DOHH2 (cell line): ENCODE data around the gene ZNF746.
"Not testable (repeated sequence)": the region's sequence is repeated elsewhere in the genome, so short reads cannot be mapped to it uniquely, and the experiment has no call there.

ENCODE experiments used
- H3F3A ChIP-seq: fragments of 200-600 bp; sonication (generic), shearing (Covaris generic); 2 replicates; pipeline ENCODE4 v1.6.0; 2016; ENCODE audit warnings: antibody characterized with exemption, mild to moderate bottlenecking; ENCODE audit not compliant: control insufficient read depth, insufficient read depth
- H3K27ac ChIP-seq: fragments of 200-600 bp; sonication (generic); 2 replicates; pipeline ENCODE4 v1.5.1; 2014; ENCODE audit warnings: low read depth, mild to moderate bottlenecking, low read length, moderate library complexity
- H3K27me3 ChIP-seq: fragments of 200-600 bp; sonication (generic); 2 replicates; pipeline ENCODE4 v1.6.1; 2014; ENCODE audit warnings: mild to moderate bottlenecking, low read length, mixed read lengths; ENCODE audit not compliant: control insufficient read depth
- H3K36me3 ChIP-seq: fragments of 200-600 bp; sonication (generic); 2 replicates; pipeline ENCODE4 v1.6.1; 2014; ENCODE audit warnings: mild to moderate bottlenecking, low read length, moderate library complexity, mixed read lengths; ENCODE audit not compliant: control insufficient read depth
- H3K4me1 ChIP-seq: fragments of 200-600 bp; sonication (generic); 2 replicates; pipeline ENCODE4 v1.6.1; 2014; ENCODE audit warnings: mild to moderate bottlenecking, low read length, mixed read lengths; ENCODE audit not compliant: control insufficient read depth
- H3K4me2 ChIP-seq: fragments of 200-600 bp; sonication (generic); 2 replicates; pipeline ENCODE4 v1.6.0; 2014; ENCODE audit warnings: mild to moderate bottlenecking, low read length, moderate library complexity
- H3K4me3 ChIP-seq: fragments of 200-600 bp; sonication (generic); 2 replicates; pipeline ENCODE4 v1.5.1; 2014; ENCODE audit warnings: mild to moderate bottlenecking, low read length, mixed read lengths
- H3K79me2 ChIP-seq: fragments of 200-600 bp; sonication (generic); 2 replicates; pipeline ENCODE4 v1.6.1; 2014; ENCODE audit warnings: mild to moderate bottlenecking, low read length, mixed read lengths; ENCODE audit not compliant: control insufficient read depth
- H3K9me2 ChIP-seq: fragments of 200-600 bp; sonication (generic); replicated peaks from 2 replicates; pipeline ENCODE4 v1.6.1; 2014; ENCODE audit warnings: mild to moderate bottlenecking, low read length, mixed read lengths; ENCODE audit not compliant: control insufficient read depth
- H3K9me3 ChIP-seq: fragments of 200-600 bp; sonication (generic); 2 replicates; pipeline ENCODE4 v1.6.1; 2014; ENCODE audit warnings: antibody characterized with exemption, low read length, mixed read lengths; ENCODE audit not compliant: control insufficient read depth, insufficient read depth
- H4K20me1 ChIP-seq: fragments of 200-600 bp; sonication (generic); 2 replicates; pipeline ENCODE4 v1.6.0; 2014; ENCODE audit warnings: low read depth, mild to moderate bottlenecking, antibody characterized with exemption, low read length, moderate library complexity; ENCODE audit not compliant: control insufficient read depth, insufficient read depth
- CTCF ChIP-seq: fragments of 200-600 bp; sonication (generic); IDR thresholded peaks from one replicate; pipeline ENCODE4 v1.5.1; 2014; ENCODE audit warnings: antibody characterized with exemption, mild to moderate bottlenecking, low read depth, low read length; ENCODE audit not compliant: poor library complexity, severe bottlenecking
- EZH2phosphoT487 ChIP-seq: fragments of 200-600 bp; sonication (generic); IDR thresholded peaks from 2 replicates; pipeline ENCODE4 v1.6.1; 2017; ENCODE audit warnings: borderline replicate concordance, mild to moderate bottlenecking, antibody characterized with exemption, low read length, moderate library complexity, mixed read lengths

The ZNF746 gene

GRCh38 chr7:149496642-149497391 lies 792 bp downstream of the ZNF746 start:
- H3K36me3 ChIP-seq, result peaks cover 42% of the 10 kb centered on the region
- 0 out of 2 replicates have a peak, but pooled peaks cover 2% of the 10 kb centered on the region for H3F3A ChIP-seq
- no peaks in the 10 kb centered on the region for H3K9me2 ChIP-seq
- no peak overlapping the region; the same call in 1 of the 2 replicates for H3K27ac ChIP-seq
- TF ChIP-seq EZH2phosphoT487, result no peak
- TF ChIP-seq CTCF, result no peak
- peaks cover 37% of the 10 kb centered on the region for H3K4me1 ChIP-seq
- H4K20me1 ChIP-seq, result peaks cover 8% of the 10 kb centered on the region; the same call in 1 of the 2 replicates
- peak overlapping the region; percentile 90 for H3K4me3 ChIP-seq
- peaks cover 27% of the 10 kb centered on the region for H3K79me2 ChIP-seq
- no peaks in the 10 kb centered on the region for H3K9me3 ChIP-seq
- peaks cover 18% of the 10 kb centered on the region for H3K27me3 ChIP-seq
- peak overlapping the region; percentile 83 for H3K4me2 ChIP-seq

- H3K9me2 ChIP-seq, result no peaks in the 10 kb centered on the region
- H3K79me2 ChIP-seq, result peaks cover 27% of the 10 kb centered on the region
- H3K4me3 ChIP-seq, result peak overlapping the region; percentile 90
- peaks cover 17% of the 10 kb centered on the region for H3K27me3 ChIP-seq
- TF ChIP-seq CTCF, result no peak
- no peak for TF ChIP-seq EZH2phosphoT487
- peaks cover 50% of the 10 kb centered on the region for H3K36me3 ChIP-seq
- 0 out of 2 replicates have a peak, but pooled peaks cover 2% of the 10 kb centered on the region for H3F3A ChIP-seq
- H4K20me1 ChIP-seq, result peaks cover 8% of the 10 kb centered on the region; the same call in 1 of the 2 replicates
- peaks cover 37% of the 10 kb centered on the region for H3K4me1 ChIP-seq
- H3K9me3 ChIP-seq, result no peaks in the 10 kb centered on the region
- peak overlapping the region; percentile 83 for H3K4me2 ChIP-seq
- no peak overlapping the region for H3K27ac ChIP-seq
These were observed 1.6 kb downstream of the ZNF746 start for GRCh38 chr7:149495785-149496641.

GRCh38 chr7:149494738-149495368 lies 2.8 kb downstream of the ZNF746 start:
- H3K27ac ChIP-seq, result no peak overlapping the region
- H3K27me3 ChIP-seq, result peaks cover 6% of the 10 kb centered on the region
- 0 out of 2 replicates have a peak overlapping the region, but pooled peaks have one; percentile 83 for H3K4me2 ChIP-seq
- H3K79me2 ChIP-seq, result peaks cover 27% of the 10 kb centered on the region
- TF ChIP-seq CTCF, result no peak
- TF ChIP-seq EZH2phosphoT487, result no peak
- H3K4me1 ChIP-seq, result peaks cover 31% of the 10 kb centered on the region
- no peak overlapping the region for H3K4me3 ChIP-seq
- H3K36me3 ChIP-seq, result peaks cover 61% of the 10 kb centered on the region
- peaks cover 8% of the 10 kb centered on the region; the same call in 1 of the 2 replicates for H4K20me1 ChIP-seq
- 0 out of 2 replicates have a peak, but pooled peaks cover 2% of the 10 kb centered on the region for H3F3A ChIP-seq
- H3K9me3 ChIP-seq, result no peaks in the 10 kb centered on the region
- no peaks in the 10 kb centered on the region for H3K9me2 ChIP-seq

GRCh38 chr7:149493975-149494374 lies 3.6 kb downstream of the ZNF746 start:
- H3K4me3 ChIP-seq, H3K9me2 ChIP-seq: not testable (repeated sequence)

More at GRCh38 chr7:149493975-149494374, 3.6 kb downstream of the ZNF746 start:
- H3K9me3 ChIP-seq, H4K20me1 ChIP-seq, H3F3A ChIP-seq, H3K27me3 ChIP-seq, H3K4me2 ChIP-seq, H3K27ac ChIP-seq: not testable (repeated sequence)
- Histone ChIP-seq H3K79me2 (peaks cover 27% of the 10 kb centered on the region), H3K4me1 (peaks cover 28% of the 10 kb centered on the region), H3K36me3 (peaks cover 70% of the 10 kb centered on the region)
